GM19035 (cell line): ENCODE data around the gene NEGR1.

Experiments used
- ATAC-seq: cut with Tn5 transposase; IDR thresholded peaks from one replicate; pipeline ENCODE4 v1.9.1; 2021; ENCODE audit not compliant: unreplicated experiment

NEGR1 gene

GRCh38 chr1:71869326-71869725 lies 413.0 kb downstream of the NEGR1 start:
- ATAC-seq: no peak

DNA sequence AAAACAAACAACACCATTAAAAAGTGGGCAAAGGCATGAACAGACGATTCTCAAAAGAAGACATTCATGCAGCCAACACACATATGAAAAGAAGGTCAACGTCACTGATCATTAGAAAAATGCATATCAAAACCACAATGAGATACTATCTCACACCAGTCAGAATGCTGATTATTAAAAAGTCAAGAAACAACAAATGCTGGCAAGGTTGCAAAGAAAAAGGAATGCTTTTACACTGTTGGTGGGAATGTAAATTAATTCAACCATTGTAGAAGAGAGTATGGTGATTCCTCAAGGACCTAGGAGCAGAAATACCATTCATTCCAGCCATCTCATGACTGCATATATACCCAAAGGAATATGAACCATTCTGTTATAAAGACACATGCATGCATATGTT lies 419.6 kb downstream of the NEGR1 start:
- ATAC-seq: no peak

GRCh38 chr1:71861022-71861421 lies 421.3 kb downstream of the NEGR1 start:
- no peak for ATAC-seq

GRCh38 chr1:71859806-71860205 lies 422.5 kb downstream of the NEGR1 start:
- ATAC-seq: no peak

DNA sequence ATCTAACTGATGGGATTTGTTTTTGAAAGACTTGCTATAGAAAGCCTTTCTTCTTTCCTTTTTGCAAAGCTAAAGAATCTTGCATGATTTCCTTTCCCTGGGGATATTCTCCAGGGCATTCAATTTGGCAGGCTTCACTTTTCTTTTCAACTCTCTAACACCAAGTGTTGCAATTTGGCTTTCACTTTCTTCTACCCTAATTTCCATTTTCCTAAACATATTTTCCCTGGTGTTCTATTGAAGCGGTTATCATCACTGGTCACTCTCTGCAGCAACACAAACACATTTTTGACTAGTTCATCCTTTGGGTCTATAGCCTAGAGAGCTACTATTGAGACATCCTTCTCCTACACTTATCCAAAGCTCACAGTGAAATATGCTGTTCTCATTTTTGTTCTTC lies 424.5 kb downstream of the NEGR1 start:
- ATAC-seq: no peak

DNA sequence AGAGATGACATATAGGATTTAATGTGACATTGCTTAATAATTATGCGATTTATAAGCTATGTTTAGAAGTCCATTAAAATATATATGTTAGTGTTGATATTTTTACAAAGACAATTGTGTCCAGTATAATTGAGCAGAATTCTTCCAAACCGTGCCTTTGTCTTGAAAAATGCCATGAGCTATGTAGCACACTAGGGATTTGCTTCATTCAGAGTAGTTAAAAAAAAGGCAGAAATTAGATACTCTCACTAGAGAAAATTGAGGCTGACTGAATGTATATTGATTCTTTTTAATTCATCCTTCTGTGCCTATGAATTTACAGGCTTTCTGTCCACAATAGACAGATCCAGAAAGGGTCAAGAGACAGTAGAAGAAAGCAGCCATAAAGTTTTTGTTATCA lies 429.0 kb downstream of the NEGR1 start:
- ATAC-seq: no peak

GRCh38 chr1:71850936-71851335 lies 431.4 kb downstream of the NEGR1 start:
- no peak for ATAC-seq

GRCh38 chr1:71850515-71850914 lies 431.8 kb downstream of the NEGR1 start:
- ATAC-seq: no peak

DNA sequence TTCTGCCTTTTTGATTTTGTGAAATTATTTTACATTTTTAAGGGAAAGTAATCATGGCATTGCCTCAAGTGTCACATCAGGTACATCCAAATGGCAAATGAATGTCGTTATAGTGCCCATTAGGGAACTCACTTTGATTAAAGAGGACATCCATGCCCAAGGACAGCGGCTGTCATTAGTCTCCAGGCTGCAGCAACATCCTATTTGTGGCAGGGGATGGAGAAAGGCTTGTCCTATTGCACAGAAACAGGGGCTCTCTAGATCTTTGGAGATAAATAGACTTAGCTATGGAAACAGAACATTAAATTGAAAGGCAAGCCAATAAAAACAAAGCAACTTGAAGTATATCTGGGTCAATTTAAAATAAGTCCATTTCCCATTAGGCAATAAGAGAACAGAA lies 439.3 kb downstream of the NEGR1 start:
- no peak for ATAC-seq

- no peak for ATAC-seq
Measured at GRCh38 chr1:71839876-71840275, 442.5 kb downstream of the NEGR1 start.

GRCh38 chr1:71836904-71837303 lies 445.4 kb downstream of the NEGR1 start:
- ATAC-seq: no peak

DNA sequence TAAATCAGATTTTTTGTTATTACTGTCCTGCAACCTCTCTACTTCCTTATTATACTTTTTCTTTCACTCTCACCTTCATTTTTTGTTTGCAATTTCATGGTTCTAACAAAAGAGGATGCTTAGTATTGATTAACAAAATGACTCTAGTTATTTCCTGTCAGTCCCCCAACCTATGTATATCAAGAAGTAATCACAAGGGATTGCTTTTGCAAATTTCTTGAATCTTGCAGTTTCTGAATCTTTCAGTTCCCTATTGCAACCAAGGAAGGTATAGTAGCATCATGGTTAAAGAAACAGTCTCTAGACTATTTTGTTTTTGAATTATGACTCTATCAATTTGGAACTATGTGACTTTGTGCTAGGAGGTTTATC lies 446.9 kb downstream of the NEGR1 start:
- peak; percentile 69 for ATAC-seq

DNA sequence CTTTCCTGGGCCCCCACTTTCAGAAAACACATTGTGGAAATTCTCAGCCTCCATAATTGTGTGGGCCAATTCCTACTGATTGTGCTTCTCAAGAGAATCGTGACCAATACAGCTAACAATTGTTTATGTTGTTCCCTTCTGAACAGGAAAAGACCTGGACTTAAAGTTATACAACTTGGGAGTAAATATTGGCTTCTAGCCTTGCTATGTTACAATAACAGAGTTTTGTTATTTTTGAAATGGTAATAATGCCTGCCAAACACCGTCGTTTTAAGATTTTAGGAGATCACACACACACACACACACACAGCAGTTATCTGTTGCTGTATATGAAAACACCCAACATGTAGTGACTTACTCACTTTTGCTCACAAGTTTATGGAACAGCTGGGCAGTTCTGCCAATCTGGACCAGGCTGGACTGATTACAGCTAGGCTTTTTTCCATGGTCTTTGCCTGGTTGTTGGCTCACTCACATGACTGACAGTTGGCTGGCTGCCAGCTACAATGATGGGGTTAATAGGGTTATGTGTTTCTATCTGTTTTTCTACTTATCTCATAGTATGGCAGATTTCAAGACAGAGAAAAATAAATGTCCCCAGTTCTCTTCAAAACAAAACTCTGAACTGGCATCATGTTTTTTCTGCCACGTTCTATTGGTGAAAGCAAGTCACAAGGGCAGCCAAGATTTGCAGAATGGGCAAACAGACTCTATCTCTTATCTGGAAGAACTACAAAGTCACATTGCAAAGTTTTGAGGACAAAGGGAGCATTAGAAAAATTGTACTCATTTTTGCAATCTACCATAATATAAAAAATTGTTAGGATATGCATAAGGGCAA lies 447.5 kb downstream of the NEGR1 start:
- ATAC-seq: no peak

- ATAC-seq: no peak
Measured at GRCh38 chr1:71831646-71832045, 450.7 kb downstream of the NEGR1 start.

- ATAC-seq: no peak
Measured at GRCh38 chr1:71829346-71829745, 453.0 kb downstream of the NEGR1 start.

GRCh38 chr1:71828431-71829012 lies 453.8 kb downstream of the NEGR1 start:
- ATAC-seq: no peak

DNA sequence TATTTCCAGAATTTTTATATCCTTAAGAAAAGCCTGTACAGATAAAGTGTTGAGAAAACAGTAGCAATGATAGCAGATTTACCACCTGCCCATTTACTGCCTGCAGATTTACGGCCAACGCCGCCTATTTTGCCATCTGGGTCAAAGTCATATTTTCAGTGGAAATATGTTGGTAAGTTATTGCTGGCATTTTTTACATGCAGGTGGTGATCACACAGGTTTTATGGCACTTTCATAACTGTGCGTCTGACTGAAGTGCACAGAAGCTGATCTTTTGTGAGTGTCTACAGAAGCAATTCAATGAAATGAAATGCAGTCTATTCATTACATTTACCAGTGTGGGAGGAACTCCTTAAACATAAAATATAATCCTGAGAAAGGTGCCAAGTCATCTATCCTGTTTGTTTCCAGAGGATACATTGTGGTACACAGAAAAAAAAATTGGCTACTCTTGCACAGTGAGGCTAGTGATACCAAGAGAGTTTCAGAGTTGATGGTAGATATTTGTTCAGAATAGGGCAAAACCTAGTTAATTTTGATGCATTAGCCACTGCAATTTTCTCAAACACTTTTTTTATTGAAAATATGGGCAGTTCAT lies 458.5 kb downstream of the NEGR1 start:
- no peak for ATAC-seq

DNA sequence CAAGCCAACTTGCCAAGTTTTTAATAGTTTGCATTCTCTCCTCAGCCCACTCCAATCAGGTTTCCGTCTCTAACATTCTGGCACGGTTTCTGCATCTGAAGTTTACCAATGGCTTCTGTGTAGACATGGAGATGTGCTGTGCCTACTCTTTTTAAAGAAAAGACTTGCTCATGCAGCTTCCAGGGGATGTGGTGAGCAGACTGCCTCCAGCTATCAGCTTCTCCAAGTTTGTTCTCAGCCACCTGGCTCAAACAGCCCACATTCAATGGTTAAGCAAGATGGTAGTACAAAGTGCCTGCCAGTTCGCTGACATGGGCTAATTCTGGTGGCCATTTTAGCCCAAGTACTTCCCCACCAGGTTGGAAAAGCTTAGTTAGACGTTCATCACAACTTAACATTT lies 465.3 kb downstream of the NEGR1 start:
- no peak for ATAC-seq

- no peak for ATAC-seq
Measured at GRCh38 chr1:71809085-71809484, 473.3 kb downstream of the NEGR1 start.

DNA sequence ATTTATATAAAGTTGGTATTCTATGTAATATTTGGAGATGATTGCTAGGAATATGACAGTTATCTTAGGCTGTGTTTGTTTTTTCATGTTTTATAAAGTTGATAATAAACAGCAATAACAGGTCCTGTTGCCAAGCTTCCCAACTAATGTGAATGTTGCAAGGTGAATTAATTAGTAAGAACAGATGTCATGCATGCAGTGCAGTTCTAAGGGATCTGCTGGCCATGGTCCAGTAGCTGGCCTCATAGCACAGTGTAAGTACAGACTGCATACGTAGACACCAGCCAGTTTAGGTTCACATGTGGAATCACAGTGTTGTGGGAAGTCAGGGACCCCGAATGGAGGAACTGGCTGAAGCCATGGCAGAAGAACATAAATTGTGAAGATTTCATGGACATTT lies 478.2 kb downstream of the NEGR1 start:
- ATAC-seq: no peak

DNA sequence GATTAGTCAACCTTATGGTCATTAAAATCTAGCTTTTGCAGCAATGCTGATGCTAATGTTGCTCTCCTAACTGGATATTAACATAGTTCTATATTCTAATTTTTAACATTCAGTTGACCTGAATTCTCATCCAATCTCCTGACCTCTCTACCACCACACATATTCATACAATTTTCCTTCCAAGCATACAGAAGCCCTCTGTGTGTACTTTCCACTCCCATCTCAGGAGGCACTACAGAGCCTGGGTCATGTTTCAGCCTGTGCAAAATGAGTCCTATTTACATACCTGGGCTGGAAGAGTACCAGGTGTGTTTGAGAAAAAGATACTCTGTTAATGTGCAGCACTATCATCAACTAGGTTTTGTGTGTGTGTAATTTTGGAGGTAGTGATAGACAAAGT lies 486.3 kb downstream of the NEGR1 start:
- ATAC-seq: no peak

GRCh38 chr1:71792264-71792663 lies 490.1 kb downstream of the NEGR1 start:
- ATAC-seq: no peak
